A549 treated with Hydrocortisone at 1 μM for 4 hours (cell line): ENCODE measurements around the gene DHDDS. TPM values are rescaled to one million over a fixed set of nuclear protein-coding genes. Genes with fewer than 3 reads are reported as not detected.

Experiments
- total RNA-seq: library from RNA; stranded (reverse); fragments of 200-300 nt; extraction: Qiagen RNA extraction; gene quantifications from 5 replicates; pipeline ENCODE4 v1.2.3, GENCODE V29; 2022

DHDDS gene, protein sequence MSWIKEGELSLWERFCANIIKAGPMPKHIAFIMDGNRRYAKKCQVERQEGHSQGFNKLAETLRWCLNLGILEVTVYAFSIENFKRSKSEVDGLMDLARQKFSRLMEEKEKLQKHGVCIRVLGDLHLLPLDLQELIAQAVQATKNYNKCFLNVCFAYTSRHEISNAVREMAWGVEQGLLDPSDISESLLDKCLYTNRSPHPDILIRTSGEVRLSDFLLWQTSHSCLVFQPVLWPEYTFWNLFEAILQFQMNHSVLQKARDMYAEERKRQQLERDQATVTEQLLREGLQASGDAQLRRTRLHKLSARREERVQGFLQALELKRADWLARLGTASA
- 22.8 to 35.6 TPM (median 25.2 TPM) in 5 replicates for total RNA-seq

GRCh38 chr1:26431979-26432695 is at the start of gene DHDDS:
DHDDS (plus strand) TSS chr1:26432321; CDS start chr1:26432946, 625 bp downstream.

GRCh38 chr1:26410706-26411623 is 21.2 kb upstream of the DHDDS start, which contains the start of gene LIN28A:
LIN28A (plus strand) TSS chr1:26410817; CDS start chr1:26410892, 75 bp downstream.

GRCh38 chr1:26472320-26472900 is 40.3 kb downstream of the DHDDS start, which contains the start of gene HMGN2:
HMGN2 (plus strand) TSS chr1:26472440; CDS start chr1:26472613, 173 bp downstream.

Other genes with a start within 250 kb of the DHDDS start
- not detected in 5 replicates for gene CATSPER4, start 241.7 kb upstream of the DHDDS start, total RNA-seq
- 11.1 to 13.8 TPM (median 12.3 TPM) in 5 replicates for gene CEP85, start 198.1 kb upstream of the DHDDS start, total RNA-seq
- 95.1 to 153 TPM (median 142 TPM) in 5 replicates for gene SH3BGRL3, start 152.2 kb upstream of the DHDDS start, total RNA-seq
- gene UBXN11, start 125.7 kb upstream of the DHDDS start, total RNA-seq, result 12.9 to 15.4 TPM (median 13.7 TPM) in 5 replicates
- gene CD52, start 114.4 kb upstream of the DHDDS start, total RNA-seq, result not detected in 5 replicates
- gene CRYBG2, start 78.2 kb upstream of the DHDDS start, total RNA-seq, result 1.2 to 2.2 TPM (median 1.5 TPM) in 5 replicates
- not detected in 5 replicates for gene ZNF683, start 59.6 kb upstream of the DHDDS start, total RNA-seq
- not detected in 5 replicates for gene LIN28A, start 21.5 kb upstream of the DHDDS start, total RNA-seq
- gene HMGN2, start 40.1 kb downstream of the DHDDS start, total RNA-seq, result 322 to 370 TPM (median 346 TPM) in 5 replicates
- 16.1 to 18.0 TPM (median 16.4 TPM) in 5 replicates for gene RPS6KA1, start 97.4 kb downstream of the DHDDS start, total RNA-seq